OCI-LY3 (cell line): Measurements from ENCODE around the gene MTHFR.

Experiments used
- EZH2phosphoT487 ChIP-seq: fragments of 200-600 bp; shearing (Covaris generic); IDR thresholded peaks from 2 replicates; pipeline ENCODE4 v1.6.1; 2018; ENCODE audit warnings: antibody characterized with exemption, mixed run types, low read depth
- TF ChIP-seq, protein P1 (sequence below): fragments of 200-600, 300-600 bp; sonication (generic); IDR thresholded peaks from 2 replicates; pipeline ENCODE4 v1.5.1; 2014; ENCODE audit warnings: antibody characterized with exemption, low read length, low read depth

DNA sequence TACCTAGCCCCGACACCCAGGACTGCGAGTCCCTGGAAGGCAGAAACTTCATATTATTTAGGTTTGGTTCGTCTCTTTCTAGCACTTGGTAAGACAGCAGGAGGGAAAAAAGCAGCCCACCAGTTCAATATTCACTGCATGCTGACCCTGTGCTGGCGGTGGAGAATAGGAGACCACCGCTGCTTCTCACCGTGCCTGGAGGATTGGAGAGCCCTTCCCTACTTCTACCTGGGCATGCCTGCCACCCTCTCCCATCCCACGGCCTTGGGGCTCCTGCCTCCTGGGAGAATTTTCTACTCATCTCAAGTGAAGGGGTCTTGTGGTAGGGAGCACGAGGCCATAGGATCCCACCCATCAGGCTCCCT, 5.4 kb downstream of the MTHFR start:
- TF ChIP-seq, protein P1, sequence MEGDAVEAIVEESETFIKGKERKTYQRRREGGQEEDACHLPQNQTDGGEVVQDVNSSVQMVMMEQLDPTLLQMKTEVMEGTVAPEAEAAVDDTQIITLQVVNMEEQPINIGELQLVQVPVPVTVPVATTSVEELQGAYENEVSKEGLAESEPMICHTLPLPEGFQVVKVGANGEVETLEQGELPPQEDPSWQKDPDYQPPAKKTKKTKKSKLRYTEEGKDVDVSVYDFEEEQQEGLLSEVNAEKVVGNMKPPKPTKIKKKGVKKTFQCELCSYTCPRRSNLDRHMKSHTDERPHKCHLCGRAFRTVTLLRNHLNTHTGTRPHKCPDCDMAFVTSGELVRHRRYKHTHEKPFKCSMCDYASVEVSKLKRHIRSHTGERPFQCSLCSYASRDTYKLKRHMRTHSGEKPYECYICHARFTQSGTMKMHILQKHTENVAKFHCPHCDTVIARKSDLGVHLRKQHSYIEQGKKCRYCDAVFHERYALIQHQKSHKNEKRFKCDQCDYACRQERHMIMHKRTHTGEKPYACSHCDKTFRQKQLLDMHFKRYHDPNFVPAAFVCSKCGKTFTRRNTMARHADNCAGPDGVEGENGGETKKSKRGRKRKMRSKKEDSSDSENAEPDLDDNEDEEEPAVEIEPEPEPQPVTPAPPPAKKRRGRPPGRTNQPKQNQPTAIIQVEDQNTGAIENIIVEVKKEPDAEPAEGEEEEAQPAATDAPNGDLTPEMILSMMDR, result no peak
- no peak for TF ChIP-seq EZH2phosphoT487
